ENCODE data around the gene CRYBG1. TPM values are rescaled to one million over a fixed set of nuclear protein-coding genes. Genes with fewer than 3 reads are reported as not detected.

Gene CRYBG1
- polyA plus RNA-seq, 1 donor (not counting 4 experiments of a cell fraction or from before 2014, with no cell fraction given): 54.7 TPM

DNA sequence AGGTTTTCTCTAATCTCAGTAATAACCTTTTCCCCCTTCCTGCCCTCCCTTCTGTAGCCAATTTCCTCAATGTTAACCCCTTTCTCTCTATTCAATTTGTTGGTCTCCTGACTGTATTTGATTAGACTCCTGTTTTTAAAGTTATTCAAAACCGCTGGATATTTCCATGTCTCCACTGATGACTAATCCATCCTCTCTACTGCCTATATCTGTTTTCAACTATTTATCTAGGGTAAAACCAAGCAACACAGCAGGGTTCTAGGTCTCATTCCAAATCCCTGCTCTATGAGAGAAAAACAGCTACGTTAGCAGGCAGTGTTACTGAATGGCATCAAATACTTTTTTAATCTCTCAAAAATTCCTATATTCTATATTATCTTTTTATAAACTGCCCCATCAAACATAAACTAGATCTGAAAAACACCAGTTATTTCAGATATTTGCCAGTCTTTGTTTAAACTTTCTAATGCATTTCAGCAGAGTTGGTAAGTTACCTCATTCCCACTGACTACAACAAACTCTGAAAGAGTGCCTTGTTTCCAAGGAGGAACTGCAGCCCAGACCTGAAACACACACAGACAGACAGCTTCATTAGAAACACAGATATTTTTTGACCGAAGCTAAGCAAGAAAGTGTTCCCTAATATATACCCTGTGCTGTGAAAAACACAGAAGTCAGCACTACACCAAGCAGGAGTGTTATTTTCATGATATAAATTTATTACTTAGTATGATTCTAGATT is 260.6 kb downstream of the CRYBG1 start:
- DNase-seq (ENCODE audit: low read depth, low spot score) (no peak), FAIRE-seq (no peak)
- H2AFZ ChIP-seq (ENCODE audit: control insufficient read depth, low read length): no peak overlapping the region
- H3K36me3 ChIP-seq (ENCODE audit: control insufficient read depth in 2 of 2, extremely low read depth in 1 of 2, insufficient read depth in 2 of 2, low read length in 2 of 2): peaks cover 0 to 2% of the 10 kb centered on the region in 2 experiments
- H4K20me1 ChIP-seq (ENCODE audit: control insufficient read depth, extremely low read depth, insufficient read depth, low read length): no peaks in the 10 kb centered on the region
- H3K27me3 ChIP-seq (ENCODE audit: control insufficient read depth, extremely low read depth, insufficient read depth, low read length): no peaks in the 10 kb centered on the region
- H3K4me3 ChIP-seq (ENCODE audit: control insufficient read depth in 2 of 3, extremely low read depth in 1 of 3, insufficient read depth in 2 of 3, low read depth in 1 of 3, low read length in 3 of 3): no peak overlapping the region
- H3K27ac ChIP-seq (ENCODE audit: control insufficient read depth, insufficient read depth, low read length): no peak overlapping the region
- H3K9me1 ChIP-seq (ENCODE audit: control insufficient read depth, extremely low read depth, insufficient read depth, low read length): no peaks in the 10 kb centered on the region
- no peaks in the 10 kb centered on the region for H3K79me2 ChIP-seq (ENCODE audit: control insufficient read depth, insufficient read depth, low read length)
- H3K9ac ChIP-seq (ENCODE audit: control insufficient read depth, extremely low read depth, insufficient read depth, low read length): no peak overlapping the region
- no peaks in the 10 kb centered on the region for H3K9me3 ChIP-seq (ENCODE audit: control insufficient read depth, low read depth, low read length)
- dilution Hi-C loops (cut with MboI; ENCODE audit: extremely low pct_ligation_motif_present, low sequenced_read_pairs): no loop called here
- H3K4me2 ChIP-seq (ENCODE audit: control insufficient read depth, extremely low read depth, insufficient read depth, low read depth, low read length): no peak overlapping the region
- H3K4me1 ChIP-seq (ENCODE audit: control insufficient read depth, extremely low read depth, insufficient read depth, low read length): no peaks in the 10 kb centered on the region
- TF ChIP-seq, protein P1, sequence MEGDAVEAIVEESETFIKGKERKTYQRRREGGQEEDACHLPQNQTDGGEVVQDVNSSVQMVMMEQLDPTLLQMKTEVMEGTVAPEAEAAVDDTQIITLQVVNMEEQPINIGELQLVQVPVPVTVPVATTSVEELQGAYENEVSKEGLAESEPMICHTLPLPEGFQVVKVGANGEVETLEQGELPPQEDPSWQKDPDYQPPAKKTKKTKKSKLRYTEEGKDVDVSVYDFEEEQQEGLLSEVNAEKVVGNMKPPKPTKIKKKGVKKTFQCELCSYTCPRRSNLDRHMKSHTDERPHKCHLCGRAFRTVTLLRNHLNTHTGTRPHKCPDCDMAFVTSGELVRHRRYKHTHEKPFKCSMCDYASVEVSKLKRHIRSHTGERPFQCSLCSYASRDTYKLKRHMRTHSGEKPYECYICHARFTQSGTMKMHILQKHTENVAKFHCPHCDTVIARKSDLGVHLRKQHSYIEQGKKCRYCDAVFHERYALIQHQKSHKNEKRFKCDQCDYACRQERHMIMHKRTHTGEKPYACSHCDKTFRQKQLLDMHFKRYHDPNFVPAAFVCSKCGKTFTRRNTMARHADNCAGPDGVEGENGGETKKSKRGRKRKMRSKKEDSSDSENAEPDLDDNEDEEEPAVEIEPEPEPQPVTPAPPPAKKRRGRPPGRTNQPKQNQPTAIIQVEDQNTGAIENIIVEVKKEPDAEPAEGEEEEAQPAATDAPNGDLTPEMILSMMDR (optimal IDR thresholded peaks at IDR 0.05 in 1 of 3, IDR thresholded peaks at IDR 0.05 in 1 of 3, conservative IDR thresholded peaks at IDR 0.05 in 1 of 3; ENCODE audit: extremely low read depth in 1 of 3, insufficient read depth in 2 of 3, low read length in 3 of 3): no peak
- no peak for TF ChIP-seq EZH2 (IDR thresholded peaks at IDR 0.05; ENCODE audit: low read length)

Small RNA genes within 50 kb of the gene (small RNA-seq; reads per million reads assigned to genes)
- 0 reads per million in 3 experiments for gene RF00019 (ENCODE audit: insufficient read length in 3 of 3, low read depth in 3 of 3, low replicate concordance in 1 of 3)
- 0 reads per million in 3 experiments for gene RNA5SP211 (ENCODE audit: insufficient read length in 3 of 3, low read depth in 3 of 3, low replicate concordance in 1 of 3)
- gene RNU6-527P (ENCODE audit: insufficient read length in 3 of 3, low read depth in 3 of 3, low replicate concordance in 1 of 3): 0 reads per million in 3 experiments

Other genes starting within 250 kb of the CRYBG1 start
- 29.1 to 60.0 TPM (median 32.8 TPM) in 3 replicates for gene ATG5, start 35.0 kb upstream of the CRYBG1 start, polyA plus RNA-seq